ENCODE results near the gene KAT6B. TPM values are rescaled to one million over a fixed set of nuclear protein-coding genes. Genes with fewer than 3 reads are reported as not detected.
A peak's percentile ranks its signal among the peaks of the same experiment; 100 is the strongest.
"Not testable (repeated sequence)": the region's sequence is repeated elsewhere in the genome, so short reads cannot be mapped to it uniquely, and the experiment has no call there.

Gene KAT6B
- total RNA-seq, 1 donor from 2014 or later: 21.3 TPM

- TF ChIP-seq EZH2phosphoT487 (IDR thresholded peaks at IDR 0.05) (no peak), EZH2 (IDR thresholded peaks at IDR 0.05) (no peak)
- TF ChIP-seq, protein P1, sequence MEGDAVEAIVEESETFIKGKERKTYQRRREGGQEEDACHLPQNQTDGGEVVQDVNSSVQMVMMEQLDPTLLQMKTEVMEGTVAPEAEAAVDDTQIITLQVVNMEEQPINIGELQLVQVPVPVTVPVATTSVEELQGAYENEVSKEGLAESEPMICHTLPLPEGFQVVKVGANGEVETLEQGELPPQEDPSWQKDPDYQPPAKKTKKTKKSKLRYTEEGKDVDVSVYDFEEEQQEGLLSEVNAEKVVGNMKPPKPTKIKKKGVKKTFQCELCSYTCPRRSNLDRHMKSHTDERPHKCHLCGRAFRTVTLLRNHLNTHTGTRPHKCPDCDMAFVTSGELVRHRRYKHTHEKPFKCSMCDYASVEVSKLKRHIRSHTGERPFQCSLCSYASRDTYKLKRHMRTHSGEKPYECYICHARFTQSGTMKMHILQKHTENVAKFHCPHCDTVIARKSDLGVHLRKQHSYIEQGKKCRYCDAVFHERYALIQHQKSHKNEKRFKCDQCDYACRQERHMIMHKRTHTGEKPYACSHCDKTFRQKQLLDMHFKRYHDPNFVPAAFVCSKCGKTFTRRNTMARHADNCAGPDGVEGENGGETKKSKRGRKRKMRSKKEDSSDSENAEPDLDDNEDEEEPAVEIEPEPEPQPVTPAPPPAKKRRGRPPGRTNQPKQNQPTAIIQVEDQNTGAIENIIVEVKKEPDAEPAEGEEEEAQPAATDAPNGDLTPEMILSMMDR (IDR thresholded peaks at IDR 0.05): no peak
- Histone ChIP-seq H3K4me3 (no peak overlapping the region), H3K36me3 (no peaks in the 10 kb centered on the region), H4K20me1 (ENCODE audit: low read depth) (no peaks in the 10 kb centered on the region), H2AFZ (replicated peaks) (no peak overlapping the region), H3K9me3 (ENCODE audit: low read depth) (no peaks in the 10 kb centered on the region), H3K4me1 (no peaks in the 10 kb centered on the region), H3K4me2 (no peak overlapping the region), H3F3A (ENCODE audit: low read depth) (no peaks in the 10 kb centered on the region), H3K27ac (no peak overlapping the region), H3K79me2 (ENCODE audit: low read depth) (no peaks in the 10 kb centered on the region), H3K9ac (no peak overlapping the region), H3K27me3 (no peaks in the 10 kb centered on the region)
- no peak overlapping the region for H3K27ac Mint-ChIP-seq
- H3K9me3 Mint-ChIP-seq: peaks cover 4% of the 10 kb centered on the region
- H3K36me3 Mint-ChIP-seq: no peaks in the 10 kb centered on the region
- no peak for DNase-seq (ENCODE audit: low spot score)
- peaks cover 4% of the 10 kb centered on the region for H3K27me3 Mint-ChIP-seq (ENCODE audit: insufficient read depth, low read depth)
- no peaks in the 10 kb centered on the region for H3K4me1 Mint-ChIP-seq
- no peak overlapping the region for H3K4me3 Mint-ChIP-seq
These were observed 41.9 kb upstream of the KAT6B start for GRCh38 chr10:74784462-74784861.

DNA sequence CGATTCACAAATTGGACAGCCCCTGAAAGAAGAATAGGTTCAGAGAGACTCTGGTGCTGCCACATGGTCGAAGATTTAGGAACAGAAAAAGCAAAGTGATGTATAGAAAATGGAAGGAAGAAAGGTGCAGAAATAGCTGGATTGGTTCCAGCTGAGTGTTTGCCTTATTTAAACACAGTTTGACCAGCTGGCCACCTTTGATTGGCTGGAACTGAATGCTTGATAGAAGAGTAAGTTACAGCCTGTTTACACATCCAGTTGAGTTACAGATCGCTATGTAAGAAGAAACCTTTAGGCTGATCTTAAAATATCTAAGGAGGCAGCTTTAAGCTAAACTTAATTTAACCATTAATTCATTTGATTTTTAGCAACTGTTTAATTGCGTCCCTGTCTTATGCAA, 40.3 kb upstream of the KAT6B start:
- no peak overlapping the region for H3K4me3 ChIP-seq
- H3K36me3 Mint-ChIP-seq: no peaks in the 10 kb centered on the region
- H3K9me3 ChIP-seq (ENCODE audit: low read depth): no peaks in the 10 kb centered on the region
- no peaks in the 10 kb centered on the region for H3K36me3 ChIP-seq
- no peak overlapping the region for H3K27ac ChIP-seq
- DNase-seq (ENCODE audit: low spot score): no peak
- no peaks in the 10 kb centered on the region for H3K4me1 Mint-ChIP-seq
- H3F3A ChIP-seq (ENCODE audit: low read depth): no peaks in the 10 kb centered on the region
- H3K4me3 Mint-ChIP-seq: no peak overlapping the region
- H4K20me1 ChIP-seq (ENCODE audit: low read depth): no peaks in the 10 kb centered on the region
- H3K79me2 ChIP-seq (ENCODE audit: low read depth): no peaks in the 10 kb centered on the region
- H3K9ac ChIP-seq: no peak overlapping the region
- H3K9me3 Mint-ChIP-seq: peaks cover 4% of the 10 kb centered on the region
- TF ChIP-seq EZH2phosphoT487 (IDR thresholded peaks at IDR 0.05) (no peak), EZH2 (IDR thresholded peaks at IDR 0.05) (no peak)
- TF ChIP-seq, protein P1 (IDR thresholded peaks at IDR 0.05): no peak
- H3K4me1 ChIP-seq: no peaks in the 10 kb centered on the region
- H3K27me3 Mint-ChIP-seq (ENCODE audit: insufficient read depth, low read depth): peaks cover 4% of the 10 kb centered on the region
- H2AFZ ChIP-seq (replicated peaks): peak overlapping the region; percentile 9
- H3K27ac Mint-ChIP-seq: no peak overlapping the region
- no peak overlapping the region for H3K4me2 ChIP-seq
- H3K27me3 ChIP-seq: no peaks in the 10 kb centered on the region

DNA sequence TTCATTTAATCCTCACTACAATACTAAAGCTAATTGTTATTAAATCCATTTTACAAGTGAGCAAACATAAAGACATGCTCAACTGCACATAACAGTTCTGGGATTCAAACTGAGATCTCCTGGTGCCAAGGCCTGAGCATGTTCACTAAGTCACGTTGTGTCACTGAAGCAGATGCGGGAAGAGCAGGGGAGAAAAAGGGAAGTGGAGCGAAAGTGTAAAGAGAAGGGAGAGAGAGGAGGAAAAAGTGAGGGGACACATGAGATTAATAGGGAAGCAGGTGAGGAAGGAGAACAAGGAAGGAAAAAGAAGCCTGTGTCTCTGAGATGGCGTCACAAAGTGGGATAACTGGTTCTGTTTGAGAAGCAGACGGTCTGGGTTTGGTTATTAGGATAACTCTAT, 38.9 kb upstream of the KAT6B start:
- H3K4me1 Mint-ChIP-seq: no peaks in the 10 kb centered on the region
- Histone ChIP-seq H3K4me1 (no peaks in the 10 kb centered on the region), H3K27me3 (no peaks in the 10 kb centered on the region), H3K27ac (no peak overlapping the region), H3K79me2 (ENCODE audit: low read depth) (no peaks in the 10 kb centered on the region), H3K9me3 (ENCODE audit: low read depth) (no peaks in the 10 kb centered on the region), H3K36me3 (no peaks in the 10 kb centered on the region), H4K20me1 (ENCODE audit: low read depth) (no peaks in the 10 kb centered on the region), H2AFZ (replicated peaks) (no peak overlapping the region), H3K4me2 (no peak overlapping the region), H3K9ac (no peak overlapping the region), H3K4me3 (no peak overlapping the region), H3F3A (ENCODE audit: low read depth) (no peaks in the 10 kb centered on the region)
- no peak overlapping the region for H3K27ac Mint-ChIP-seq
- DNase-seq (ENCODE audit: low spot score): no peak
- peaks cover 4% of the 10 kb centered on the region for H3K27me3 Mint-ChIP-seq (ENCODE audit: insufficient read depth, low read depth)
- no peaks in the 10 kb centered on the region for H3K9me3 Mint-ChIP-seq
- no peaks in the 10 kb centered on the region for H3K36me3 Mint-ChIP-seq
- TF ChIP-seq EZH2phosphoT487 (IDR thresholded peaks at IDR 0.05) (no peak), EZH2 (IDR thresholded peaks at IDR 0.05) (no peak)
- TF ChIP-seq, protein P1 (IDR thresholded peaks at IDR 0.05): no peak
- H3K4me3 Mint-ChIP-seq: no peak overlapping the region

DNA sequence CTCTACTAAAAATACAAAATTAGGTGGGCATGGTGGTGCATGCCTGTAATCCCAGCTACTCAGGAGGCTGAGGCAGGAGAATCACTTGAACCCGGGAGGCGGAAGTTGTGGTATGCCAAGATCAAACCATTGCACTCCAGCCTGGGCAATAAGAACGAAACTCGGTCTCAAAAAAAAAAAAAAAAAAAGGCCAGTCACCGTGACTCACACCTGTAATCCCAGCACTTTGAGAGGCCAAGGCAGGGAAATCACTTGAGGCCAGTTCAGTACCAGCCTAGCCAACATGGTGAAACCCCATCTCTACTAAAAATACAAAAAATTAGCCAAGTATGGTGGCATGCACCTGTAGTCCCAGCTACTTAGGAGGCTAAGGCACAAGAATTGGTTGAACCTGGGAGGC, 34.4 kb upstream of the KAT6B start:
- not testable (repeated sequence) for H3K9ac ChIP-seq; H3K36me3 Mint-ChIP-seq; H2AFZ ChIP-seq (replicated peaks); H3K4me1 Mint-ChIP-seq; H3K27ac Mint-ChIP-seq; H3K27ac ChIP-seq; H3K4me2 ChIP-seq; H3K79me2 ChIP-seq (ENCODE audit: low read depth); H3K27me3 ChIP-seq; H3K9me3 Mint-ChIP-seq; H3K9me3 ChIP-seq (ENCODE audit: low read depth); H3K4me3 ChIP-seq; H4K20me1 ChIP-seq (ENCODE audit: low read depth); H3F3A ChIP-seq (ENCODE audit: low read depth); H3K4me1 ChIP-seq; H3K36me3 ChIP-seq; DNase-seq (ENCODE audit: low spot score); H3K27me3 Mint-ChIP-seq (ENCODE audit: insufficient read depth, low read depth); H3K4me3 Mint-ChIP-seq

All from neural progenitor cell (in vitro differentiated cells).